IMR-90 (cell line): Measurements from ENCODE around the gene GNG8. TPM values are rescaled to one million over a fixed set of nuclear protein-coding genes. Genes with fewer than 3 reads are reported as not detected.
"Not testable (repeated sequence)": the region's sequence is repeated elsewhere in the genome, so short reads cannot be mapped to it uniquely, and the experiment has no call there.

ENCODE experiments used
- ATAC-seq: fragments of 200-7000 bp; cut with Tn5 transposase; 2 replicates; pipeline ENCODE4 v1.9.1; 2020; ENCODE audit warnings: low read depth, mild to moderate bottlenecking, moderate library complexity
- BruUV-seq: library from RNA; stranded (reverse); fragments of 400-500 nt; replicated peaks from 2 replicates; lab custom pipeline; 2021; lab: Mats Ljungman, UMichigan
- CTCF ChIA-PET: fragments of 300-600 bp; formaldehyde crosslinking; extraction: SDS; loops from one replicate; lab custom pipeline; 2021; ENCODE audit warnings: antibody characterized with exemption; lab: Yijun Ruan, JAX
- POLR2A ChIA-PET: fragments of 300-600 bp; sonication (Branson Sonifier 250); formaldehyde crosslinking; loops from one replicate; lab custom pipeline; 2022; ENCODE audit warnings: antibody characterized with exemption; ENCODE audit not compliant: unreplicated experiment; lab: Charles Lee
- DNase-seq: peaks from one replicate; pipeline ENCODE4 v3.0.0; 2013
- H2AFZ ChIP-seq: replicated peaks from 2 replicates; pipeline ENCODE3; 2013; ENCODE audit warnings: low read length, mild to moderate bottlenecking; ENCODE audit not compliant: poor library complexity
- H2AK5ac ChIP-seq: 2 replicates; pipeline ENCODE4 v1.6.1; 2013; ENCODE audit warnings: low read depth, low read length, inconsistent platforms
- H2AK9ac ChIP-seq: replicated peaks from 2 replicates; pipeline ENCODE3; 2013; ENCODE audit warnings: mild to moderate bottlenecking, low read depth, low read length, moderate library complexity; ENCODE audit not compliant: poor library complexity
- H2BK120ac ChIP-seq: 2 replicates; pipeline ENCODE4 v1.6.1; 2013; ENCODE audit warnings: low read depth, low read length, inconsistent platforms
- H2BK15ac ChIP-seq: 3 replicates; pipeline ENCODE4 v1.6.1; 2013; ENCODE audit warnings: low read depth, low read length, inconsistent platforms
- H2BK20ac ChIP-seq: 2 replicates; pipeline ENCODE4 v1.6.1; 2013; ENCODE audit warnings: low read depth, mild to moderate bottlenecking, inconsistent platforms, low read length, moderate library complexity
- H2BK5ac ChIP-seq: 2 replicates; pipeline ENCODE4 v1.6.1; 2013; ENCODE audit warnings: mild to moderate bottlenecking, low read depth, low read length, inconsistent platforms; ENCODE audit not compliant: poor library complexity, severe bottlenecking
- H3K14ac ChIP-seq: replicated peaks from 2 replicates; pipeline ENCODE4 v1.6.1; 2013; ENCODE audit warnings: low read depth, low read length, inconsistent platforms
- H3K18ac ChIP-seq: 2 replicates; pipeline ENCODE4 v1.6.1; 2013; ENCODE audit warnings: low read depth, low read length, control low read depth
- H3K23ac ChIP-seq: 2 replicates; pipeline ENCODE4 v1.6.1; 2013; ENCODE audit warnings: low read depth, low read length, inconsistent platforms
- H3K27ac ChIP-seq: 2 replicates; pipeline ENCODE4 v1.5.1; 2013; ENCODE audit warnings: mild to moderate bottlenecking, control low read depth, low read length; ENCODE audit not compliant: insufficient read depth
- H3K27me3 ChIP-seq: 2 replicates; pipeline ENCODE4 v1.6.1; 2013; ENCODE audit warnings: low read length; ENCODE audit not compliant: control insufficient read depth, insufficient read depth
- H3K36me3 ChIP-seq: 2 replicates; pipeline ENCODE4 v1.6.1; 2013; ENCODE audit warnings: low read length, mixed read lengths; ENCODE audit not compliant: control insufficient read depth, insufficient read depth
- H3K4ac ChIP-seq: 2 replicates; pipeline ENCODE4 v1.6.1; 2013; ENCODE audit warnings: low read depth, low read length, inconsistent platforms
- H3K4me1 ChIP-seq: 2 replicates; pipeline ENCODE4 v1.6.1; 2013; ENCODE audit warnings: low read length, mixed read lengths; ENCODE audit not compliant: control insufficient read depth, insufficient read depth
- H3K4me2 ChIP-seq: 2 replicates; pipeline ENCODE4 v1.6.1; 2013; ENCODE audit warnings: low read depth, mild to moderate bottlenecking, control low read depth, low read length, moderate library complexity
- H3K4me3 ChIP-seq: 2 replicates; pipeline ENCODE4 v1.5.1; 2013; ENCODE audit warnings: low read depth, mild to moderate bottlenecking, control low read depth, low read length, moderate library complexity; ENCODE audit not compliant: insufficient read depth
- H3K56ac ChIP-seq: 2 replicates; pipeline ENCODE4 v1.6.1; 2013; ENCODE audit warnings: low read length, inconsistent platforms; ENCODE audit not compliant: insufficient read depth; ENCODE audit errors: extremely low read depth
- H3K79me1 ChIP-seq, 2 experiments: 2 replicates each; pipeline ENCODE4 v1.6.1; 2013; ENCODE audit warnings: low read length in 2 of 2, inconsistent platforms in 1 of 2, low read depth in 1 of 2
- H3K9ac ChIP-seq: 2 replicates; pipeline ENCODE4 v1.6.1; 2013; ENCODE audit warnings: low read depth, low read length, control low read depth
- H3K9me1 ChIP-seq: 2 replicates; pipeline ENCODE4 v1.6.1; 2013; ENCODE audit warnings: low read length, inconsistent platforms; ENCODE audit not compliant: insufficient read depth
- H3K9me3 ChIP-seq: 2 replicates; pipeline ENCODE4 v1.6.1; 2013; ENCODE audit warnings: low read length; ENCODE audit not compliant: control insufficient read depth, insufficient read depth
- H4K20me1 ChIP-seq: 2 replicates; pipeline ENCODE4 v1.6.1; 2013; ENCODE audit warnings: low read length, inconsistent platforms; ENCODE audit not compliant: insufficient read depth
- H4K5ac ChIP-seq: 2 replicates; pipeline ENCODE4 v1.6.1; 2013; ENCODE audit warnings: mild to moderate bottlenecking, low read depth, low read length, control low read depth
- H4K8ac ChIP-seq, 2 experiments: 2 replicates each; pipeline ENCODE4 v1.6.1; 2013; ENCODE audit warnings: low read depth in 2 of 2, low read length in 2 of 2, control low read depth in 1 of 2, inconsistent platforms in 1 of 2
- H4K91ac ChIP-seq: 2 replicates; pipeline ENCODE4 v1.6.1; 2013; ENCODE audit warnings: low read depth, low read length, inconsistent platforms; ENCODE audit not compliant: insufficient read depth
- WGBS, 2 experiments: methylation state at CpG; one replicate each; pipeline versions ENCODE4 v1.1.5 to v1.1.7; 2013; ENCODE audit warnings: missing lambda C conversion rate in 2 of 2; ENCODE audit not compliant: insufficient read length in 1 of 2; ENCODE audit errors: extremely low coverage in 2 of 2; 5-methylcytosine and 5-hydroxymethylcytosine counted together
- dilution Hi-C: fragments of 300-500 bp; cut with HindIII; formaldehyde crosslinking; loops from one replicate; pipeline ENCODE4 v1.14.3; 2018; ENCODE audit warnings: low sequenced_read_pairs; ENCODE audit not compliant: unreplicated experiment
- in situ Hi-C: fragments of 300-500 bp; cut with MboI; formaldehyde crosslinking; loops from 3 replicates; pipeline ENCODE4 v1.14.3; 2019; ENCODE audit warnings: low sequenced_read_pairs, inconsistent platforms, mixed read lengths
- intact Hi-C: fragments of 100-400 bp; cut with micrococcal nuclease; formaldehyde crosslinking; loops from 2 replicates; pipeline ENCODE4 v1.10.0; 2022
- polyA plus RNA-seq, 3 experiments: library from polyadenylated mRNA; depleted of rRNA; stranded (reverse); fragments of >200 nt; gene quantifications; 2 replicates each; pipeline ENCODE4 v1.2.3, GENCODE V29; 2012; ENCODE audit warnings: low replicate concordance in 1 of 3
- total RNA-seq: library from RNA; depleted of rRNA; stranded (reverse); fragments of >200 nt; gene quantifications from 2 replicates; pipeline ENCODE4 v1.2.3, GENCODE V29; 2012

GNG8 gene
- total and polyA plus RNA-seq, 2 of the 4 experiments (the other 2 are of a cell fraction), result not detected

DNA sequence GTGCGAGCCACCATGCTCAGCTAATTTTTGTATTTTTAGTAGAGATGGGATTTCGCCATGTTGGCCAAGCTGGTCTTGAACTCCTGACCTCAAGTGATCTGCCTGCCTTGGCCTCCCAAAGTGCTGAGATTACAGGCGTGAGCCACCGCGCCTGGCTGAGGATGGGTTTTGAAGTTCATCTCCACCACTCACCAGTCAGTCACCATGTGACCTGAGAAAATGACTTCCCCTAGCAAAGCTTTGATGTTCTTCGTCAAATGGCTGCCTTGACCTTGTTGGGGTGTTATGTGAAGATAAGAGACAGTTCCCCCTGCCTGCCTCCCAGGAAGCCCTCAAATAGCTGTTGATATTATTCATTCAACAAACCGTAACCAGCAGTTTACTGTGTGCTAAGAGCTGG lies 7.0 kb downstream of the GNG8 start:
- in situ Hi-C loops, H3K36me3 ChIP-seq, dilution Hi-C loops, H3K79me1 ChIP-seq, H3K9me3 ChIP-seq, H4K20me1 ChIP-seq, H3K14ac ChIP-seq, ATAC-seq, H3K9ac ChIP-seq, H3K4ac ChIP-seq, H3K4me2 ChIP-seq, H2AFZ ChIP-seq, H2BK20ac ChIP-seq, H3K18ac ChIP-seq, H2BK15ac ChIP-seq, intact Hi-C loops, H4K8ac ChIP-seq, H2BK5ac ChIP-seq, H3K4me3 ChIP-seq, H3K27ac ChIP-seq, BruUV-seq, DNase-seq, POLR2A ChIA-PET, H4K91ac ChIP-seq, H3K27me3 ChIP-seq, H4K5ac ChIP-seq, H2BK120ac ChIP-seq, H3K56ac ChIP-seq, H3K23ac ChIP-seq, H2AK5ac ChIP-seq, H2AK9ac ChIP-seq: not testable (repeated sequence)
- peaks cover 28% of the 10 kb centered on the region for H3K4me1 ChIP-seq
- WGBS, 2 experiments, result no CpG with 5 or more reads among the region's 7 CpGs
- H3K9me1 ChIP-seq, result peaks cover 14% of the 10 kb centered on the region
- CTCF ChIA-PET, result interaction anchor here (1.0 to 1.1 kb wide), 2 partner anchors 15 to 33 kb away, joined by 3 to 4 read pairs; no protein-coding TSS in a partner anchor
